DND-41 (cell line): ENCODE measurements around the gene MCEE.

Source experiments
- EZH2 ChIP-seq: IDR thresholded peaks from 3 replicates; pipeline ENCODE4 v1.6.1; 2012; ENCODE audit warnings: borderline replicate concordance, low read depth, mild to moderate bottlenecking, moderate library complexity, low read length, inconsistent platforms; ENCODE audit not compliant: severe bottlenecking
- TF ChIP-seq, protein P1 (sequence below): IDR thresholded peaks from 2 replicates; pipeline ENCODE4 v1.5.1; 2012; ENCODE audit warnings: borderline replicate concordance, low read length, moderate library complexity, mild to moderate bottlenecking; ENCODE audit not compliant: poor library complexity, severe bottlenecking; ENCODE audit errors: extremely low read depth

DNA sequence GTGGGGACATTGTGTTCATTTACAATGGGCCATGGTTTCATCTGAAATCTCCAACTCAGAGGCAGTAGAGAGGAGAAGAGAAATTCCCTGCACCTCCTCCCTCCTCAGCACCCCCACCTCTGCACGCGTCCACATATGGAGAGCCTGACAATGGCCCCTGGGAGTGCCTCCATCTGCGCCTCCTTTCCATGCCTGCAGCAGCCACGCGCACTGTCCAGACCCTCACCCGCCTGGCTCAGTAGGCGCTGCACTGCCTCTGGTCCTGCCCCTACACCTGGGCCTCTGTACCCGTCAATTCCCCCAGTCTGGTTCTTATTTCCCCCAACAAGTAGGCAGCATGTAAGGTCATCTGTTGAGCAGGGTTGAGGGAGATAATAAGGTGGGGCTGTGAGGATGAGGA, 24.2 kb upstream of the MCEE start:
- TF ChIP-seq, protein P1, sequence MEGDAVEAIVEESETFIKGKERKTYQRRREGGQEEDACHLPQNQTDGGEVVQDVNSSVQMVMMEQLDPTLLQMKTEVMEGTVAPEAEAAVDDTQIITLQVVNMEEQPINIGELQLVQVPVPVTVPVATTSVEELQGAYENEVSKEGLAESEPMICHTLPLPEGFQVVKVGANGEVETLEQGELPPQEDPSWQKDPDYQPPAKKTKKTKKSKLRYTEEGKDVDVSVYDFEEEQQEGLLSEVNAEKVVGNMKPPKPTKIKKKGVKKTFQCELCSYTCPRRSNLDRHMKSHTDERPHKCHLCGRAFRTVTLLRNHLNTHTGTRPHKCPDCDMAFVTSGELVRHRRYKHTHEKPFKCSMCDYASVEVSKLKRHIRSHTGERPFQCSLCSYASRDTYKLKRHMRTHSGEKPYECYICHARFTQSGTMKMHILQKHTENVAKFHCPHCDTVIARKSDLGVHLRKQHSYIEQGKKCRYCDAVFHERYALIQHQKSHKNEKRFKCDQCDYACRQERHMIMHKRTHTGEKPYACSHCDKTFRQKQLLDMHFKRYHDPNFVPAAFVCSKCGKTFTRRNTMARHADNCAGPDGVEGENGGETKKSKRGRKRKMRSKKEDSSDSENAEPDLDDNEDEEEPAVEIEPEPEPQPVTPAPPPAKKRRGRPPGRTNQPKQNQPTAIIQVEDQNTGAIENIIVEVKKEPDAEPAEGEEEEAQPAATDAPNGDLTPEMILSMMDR: no peak
- TF ChIP-seq EZH2: no peak
